ENCODE measurements around the gene ALG14.

The ALG14 gene

DNA sequence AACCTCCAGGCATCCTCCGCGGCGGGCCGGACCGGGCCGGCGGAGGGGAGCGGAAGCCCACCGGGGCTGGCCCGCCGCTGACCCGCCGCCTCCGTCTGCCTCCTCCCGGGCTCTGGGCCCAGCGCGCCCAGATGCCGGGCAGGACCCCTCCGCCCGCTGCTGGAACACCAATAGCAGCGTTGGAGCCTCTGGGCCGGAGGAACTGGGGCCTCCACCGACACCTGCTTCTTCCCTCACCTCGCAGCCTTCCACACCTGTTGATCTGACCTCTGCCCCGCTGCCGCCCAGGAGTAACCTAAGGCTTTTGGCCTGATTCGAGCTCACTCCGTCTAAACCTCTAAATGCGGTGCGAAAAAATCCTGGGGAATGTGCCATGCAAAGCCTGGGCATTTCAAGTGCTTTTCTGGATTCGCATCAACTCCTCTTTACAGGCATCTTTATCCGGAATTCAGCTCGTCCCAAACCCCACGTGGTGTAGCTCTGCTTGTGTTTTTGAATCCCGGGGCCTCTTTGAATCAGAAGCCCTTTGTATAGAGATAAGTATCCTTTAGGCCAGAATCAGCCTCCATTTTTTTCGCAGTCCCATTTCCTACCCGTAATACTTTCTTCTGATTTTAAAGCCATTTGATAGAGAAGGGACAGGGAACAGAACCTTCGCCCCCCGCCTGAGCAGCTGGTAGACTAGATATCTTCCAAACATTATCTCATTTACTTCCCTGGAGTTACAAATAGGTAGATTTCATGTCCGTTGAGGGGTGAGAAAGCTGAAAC, 145.2 kb downstream of the ALG14 start:
- DNase-seq (ENCODE audit: low spot score) = peak; percentile 54

DNA sequence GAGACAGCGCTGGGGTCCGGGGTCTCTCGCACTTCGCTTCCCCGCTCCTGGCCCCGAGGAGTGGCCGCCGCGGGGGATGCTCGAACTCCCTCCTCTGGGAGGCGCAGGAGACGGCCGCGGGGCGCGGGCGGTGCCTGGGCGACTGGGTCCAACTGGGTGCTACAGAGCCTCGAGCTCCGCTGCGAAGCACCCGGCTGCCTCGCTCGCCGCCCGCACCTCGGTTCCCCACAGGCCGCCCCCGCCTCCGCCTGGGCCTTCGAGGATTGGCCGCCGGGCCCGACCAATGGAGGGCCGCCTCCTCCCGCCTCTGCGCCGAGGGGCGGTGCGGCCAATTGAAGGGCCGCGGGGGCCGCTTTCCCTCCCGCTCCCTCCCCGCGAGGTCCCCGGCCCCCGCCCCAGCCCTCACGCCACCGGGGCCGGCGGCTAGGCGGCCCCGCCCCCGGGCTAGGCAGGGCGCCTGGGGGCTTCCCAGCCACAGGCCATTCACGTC, 145.8 kb downstream of the ALG14 start, which contains the start of gene CNN3:
Gene CNN3, minus strand, starts transcription at position 196 of the 490 bp plus-strand sequence. CDS start 216 bp downstream, outside the sequence.
- peak; percentile 91 for DNase-seq (ENCODE audit: low spot score)

DNA sequence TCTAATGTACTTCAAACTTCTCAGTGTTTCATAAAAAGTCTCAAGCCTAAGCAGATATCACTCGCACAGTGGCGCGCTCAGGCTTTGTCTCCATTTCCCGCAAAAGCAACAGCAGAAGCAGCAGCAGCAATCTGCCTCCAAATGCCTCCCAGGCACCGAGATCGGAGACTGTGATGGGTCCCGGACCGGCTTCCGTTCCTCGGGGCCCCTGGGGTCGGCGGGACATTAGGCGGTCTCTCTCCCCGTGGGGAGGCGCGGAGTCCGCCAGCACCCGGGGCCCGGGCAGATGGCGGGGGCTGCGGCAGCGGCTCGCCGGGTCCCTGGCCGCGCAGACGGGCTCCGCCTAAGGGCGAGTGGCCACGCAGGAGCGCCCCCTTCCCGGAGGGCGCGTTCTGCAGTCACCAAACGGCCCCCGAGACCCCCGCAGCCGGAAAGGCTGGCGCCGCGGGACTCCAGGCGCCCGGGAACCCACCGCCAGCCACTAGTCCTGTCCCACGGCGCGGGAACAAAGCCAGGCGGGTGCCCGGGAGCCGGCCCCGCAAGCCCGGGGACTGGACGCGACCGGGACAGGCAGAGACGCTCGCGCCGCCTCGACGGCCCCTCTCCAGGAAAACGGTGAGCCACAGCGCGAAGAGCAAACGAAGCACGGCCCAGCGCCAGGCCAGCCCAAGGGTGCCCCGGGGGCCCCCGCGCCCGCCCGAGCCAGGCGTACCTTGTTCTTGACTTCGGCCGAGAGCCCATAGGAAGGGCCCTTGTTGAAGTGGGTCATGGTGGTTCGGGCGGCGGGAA, 146.4 kb downstream of the ALG14 start:
- peak; percentile 58 for DNase-seq (ENCODE audit: low spot score)

DNA sequence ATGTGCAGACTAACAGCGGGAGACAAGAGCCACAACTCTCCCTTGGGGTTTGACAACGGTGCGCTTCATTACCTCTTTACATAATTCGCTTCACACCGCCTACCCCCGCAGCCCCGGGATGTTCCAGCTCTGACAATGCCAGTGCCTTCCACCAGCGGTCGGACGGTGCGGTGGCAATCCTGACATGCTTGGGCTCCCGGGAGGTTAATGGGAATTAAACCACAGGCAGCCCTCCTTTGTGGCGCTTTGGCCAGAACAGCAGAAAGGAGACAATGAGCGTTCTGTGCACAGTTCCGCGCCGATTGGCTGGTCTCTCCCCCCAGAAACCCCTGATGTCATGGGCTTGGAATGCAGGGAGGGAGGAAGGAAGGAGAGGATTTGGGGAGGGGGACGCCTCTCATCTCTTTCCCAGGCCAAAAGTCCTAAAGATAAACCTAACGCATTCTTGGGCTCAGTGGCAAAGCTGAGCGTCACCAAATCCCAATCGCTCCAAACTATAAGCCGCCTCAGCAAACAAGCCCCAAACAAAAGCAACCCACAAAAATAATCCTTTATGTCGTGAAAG, 147.1 kb downstream of the ALG14 start:
- peak; percentile 85 for DNase-seq (ENCODE audit: low spot score)

DNA sequence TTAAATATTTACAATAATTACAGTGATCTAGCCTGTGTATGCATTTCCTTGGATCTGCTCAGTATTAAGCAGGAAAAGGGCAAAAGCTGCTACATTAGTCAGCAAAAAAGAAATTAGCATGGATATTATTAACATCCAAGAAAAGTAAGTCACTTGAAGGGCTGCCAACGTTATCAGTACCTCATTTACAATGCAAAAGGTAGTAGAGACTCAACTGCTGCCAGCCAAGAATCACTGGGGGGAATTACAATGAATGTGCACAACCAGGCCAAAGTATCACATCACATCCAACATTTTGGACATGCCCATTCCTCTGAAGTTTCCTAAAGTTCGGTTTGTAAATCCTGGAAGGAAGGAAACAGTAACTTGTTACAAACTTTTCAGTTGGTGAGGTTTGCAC, 147.7 kb downstream of the ALG14 start:
- peak; percentile 47 for DNase-seq (ENCODE audit: low spot score)
